GM21786 (cell line): ENCODE results near the gene ITGB4.

Experiments used
- ATAC-seq: cut with Tn5 transposase; IDR thresholded peaks from one replicate; pipeline ENCODE4 v1.9.1; 2021; ENCODE audit not compliant: unreplicated experiment

The ITGB4 gene

DNA sequence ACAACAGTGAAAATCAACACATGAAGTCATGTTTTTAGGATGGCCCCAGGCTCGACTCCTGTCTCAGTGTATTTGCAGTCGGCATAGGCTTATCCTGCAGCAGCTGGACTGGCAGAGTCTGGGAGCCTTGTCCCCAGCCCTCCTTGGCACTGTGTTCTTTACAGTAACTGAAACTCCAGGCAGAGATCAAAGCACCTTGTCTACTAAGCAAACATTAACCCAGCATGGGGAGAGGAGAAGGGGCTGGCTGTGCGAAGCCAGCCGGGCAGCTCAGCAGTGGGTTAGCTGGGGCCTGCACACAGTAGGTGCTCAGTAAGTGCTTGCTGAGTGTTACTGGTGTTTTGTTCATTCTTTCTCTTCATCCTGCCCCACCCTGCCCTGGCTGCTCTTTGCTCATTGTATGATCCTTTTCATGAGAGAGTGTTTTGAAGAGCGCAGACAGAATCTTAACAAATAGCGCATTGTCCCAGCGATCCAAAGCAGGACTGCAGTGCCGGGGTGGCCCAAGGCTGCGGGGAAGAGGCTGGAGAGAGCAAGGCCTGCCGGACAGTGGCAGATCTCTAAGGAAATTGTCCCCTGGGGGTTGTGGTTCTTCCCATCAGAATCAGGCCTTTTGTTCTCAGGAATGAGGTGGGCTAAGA is 23.5 kb upstream of the ITGB4 start:
- ATAC-seq, result no peak

DNA sequence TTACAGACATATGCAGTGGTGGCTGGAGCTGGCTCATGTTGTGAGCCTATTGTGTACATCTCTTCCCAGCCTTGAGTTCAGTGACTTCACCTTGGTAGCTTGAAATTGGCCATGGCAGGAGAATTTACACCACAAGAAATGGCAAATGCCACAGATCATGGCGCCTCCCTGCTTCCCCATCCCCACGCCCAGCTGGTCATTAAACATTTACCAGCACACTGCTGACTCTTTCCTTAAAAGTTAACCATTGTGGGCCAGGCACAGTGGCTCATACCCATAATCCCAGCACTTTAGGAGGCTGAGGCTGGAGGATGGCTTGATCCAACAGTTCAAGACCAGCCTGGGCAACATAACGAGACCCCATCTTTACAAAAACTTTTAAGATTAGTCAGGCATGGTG is 22.6 kb upstream of the ITGB4 start:
- no peak for ATAC-seq

- ATAC-seq, result no peak
These were observed 20.0 kb upstream of the ITGB4 start for GRCh38 chr17:75701288-75701687.

DNA sequence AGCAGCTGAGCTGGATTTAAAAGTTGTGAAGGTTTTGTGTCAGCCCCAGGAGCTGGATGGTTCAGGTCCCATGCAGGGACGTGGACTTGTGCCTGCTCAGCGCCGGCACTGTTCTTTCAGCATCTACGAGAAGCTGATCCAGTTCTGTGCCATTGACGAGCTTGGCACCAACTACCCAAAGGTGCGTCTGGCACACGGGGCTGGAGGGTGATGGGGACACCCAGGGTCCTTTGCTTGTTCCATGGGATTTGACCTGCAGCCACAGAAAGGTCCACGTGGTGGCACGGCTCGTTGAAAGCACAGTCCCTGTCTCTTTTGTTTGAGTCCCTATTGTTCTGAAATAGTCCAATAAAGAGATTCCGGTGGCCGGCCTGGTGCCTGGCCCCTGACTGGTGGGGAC is 18.1 kb upstream of the ITGB4 start:
- no peak for ATAC-seq

DNA sequence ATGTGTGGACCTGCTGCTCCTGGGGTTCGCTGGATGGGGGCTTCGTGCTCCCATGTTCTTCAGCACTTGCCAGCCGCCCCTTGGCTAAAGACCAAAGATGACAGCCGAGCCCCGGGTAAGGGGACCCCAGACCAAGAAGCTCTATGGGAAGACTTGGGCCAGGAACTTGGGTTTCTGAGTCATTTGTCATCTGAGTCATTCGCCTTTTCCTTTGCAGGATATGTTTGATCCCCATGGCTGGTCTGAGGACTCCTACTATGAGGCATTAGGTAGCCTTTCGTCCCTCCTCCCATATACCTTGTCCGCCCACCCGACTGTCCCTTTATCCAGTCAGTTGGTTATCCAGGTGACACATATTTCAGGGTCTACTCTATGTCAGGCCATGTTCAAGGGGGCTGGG is 17.7 kb upstream of the ITGB4 start:
- ATAC-seq, result no peak

DNA sequence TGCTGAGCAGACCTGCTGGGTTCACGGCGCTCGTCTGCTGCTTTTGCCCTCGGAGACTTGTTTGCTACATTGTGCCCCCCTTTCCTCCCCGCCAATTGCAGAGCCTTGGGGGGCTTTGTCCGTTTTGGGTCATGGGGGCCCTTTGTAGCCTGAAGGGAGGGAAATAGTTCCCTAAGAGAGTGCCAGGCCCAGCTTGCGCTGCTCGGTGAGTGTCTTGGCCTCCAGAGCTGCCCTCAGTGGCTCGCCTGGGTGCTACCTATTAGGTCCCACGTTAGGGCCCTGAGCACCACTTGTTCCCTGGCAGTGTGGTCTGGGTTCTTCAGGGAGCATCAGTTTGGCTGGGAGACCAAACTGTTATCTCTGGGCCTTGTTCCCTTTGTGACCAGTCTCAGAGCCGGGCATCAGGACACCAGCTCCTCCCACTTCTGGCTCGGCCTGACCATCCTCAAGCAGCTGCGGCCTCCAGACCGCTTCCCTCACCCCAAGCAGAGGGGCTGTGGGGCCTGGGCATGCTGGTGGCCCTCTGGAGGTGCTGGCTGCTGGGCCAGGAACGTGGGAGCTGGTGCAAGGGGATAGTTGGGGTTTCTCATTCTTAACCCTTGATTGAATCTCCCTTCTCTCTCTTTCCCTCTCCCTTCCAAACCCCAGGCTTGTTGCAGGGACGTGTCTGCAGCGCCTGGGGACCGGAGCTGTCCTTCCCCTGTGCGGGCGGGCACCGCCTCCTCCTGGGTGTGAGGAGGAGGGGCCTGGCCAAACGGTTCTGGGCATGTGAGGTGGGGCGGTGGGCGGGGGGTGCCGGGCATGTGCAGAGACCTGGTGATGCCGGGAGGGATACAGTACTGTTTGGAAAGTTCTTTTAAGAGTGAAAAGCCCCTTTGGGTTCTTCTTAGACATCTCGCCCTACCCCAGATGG is 16.0 kb upstream of the ITGB4 start:
- no peak for ATAC-seq

DNA sequence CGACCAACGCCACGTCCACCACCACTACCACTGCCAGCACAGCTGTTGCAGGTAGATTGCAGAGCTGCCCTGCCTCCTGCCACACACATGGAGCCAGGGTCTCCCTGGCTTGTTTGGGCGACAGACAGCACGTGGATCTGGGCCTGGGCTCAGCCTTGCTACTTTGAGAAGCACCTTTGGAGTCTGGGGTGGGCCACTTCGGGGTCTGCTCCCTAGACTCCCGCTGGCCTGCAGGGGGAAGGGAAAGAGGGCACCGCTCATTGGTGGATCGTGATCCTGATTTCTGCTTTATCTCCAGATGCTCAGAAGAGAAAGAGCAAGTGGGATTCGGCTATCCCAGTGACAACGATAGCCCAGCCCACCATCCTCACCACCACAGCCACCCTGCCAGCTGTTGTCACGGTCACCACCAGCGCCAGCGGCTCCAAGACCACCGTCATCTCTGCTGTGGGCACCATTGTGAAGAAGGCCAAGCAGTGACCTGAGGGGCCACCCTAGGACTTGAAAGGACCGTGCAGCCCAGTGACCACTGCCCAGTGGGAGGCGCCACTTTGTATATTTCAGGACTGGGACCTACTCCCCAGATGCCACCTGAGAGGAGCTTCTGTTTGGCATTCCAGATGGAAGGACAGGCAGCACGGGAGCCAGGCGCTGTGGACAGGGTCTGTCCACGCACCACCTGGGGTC is 15.1 kb upstream of the ITGB4 start:
- ATAC-seq, result no peak

- ATAC-seq, result no peak
These were observed 14.1 kb upstream of the ITGB4 start for GRCh38 chr17:75707079-75707571.

- no peak for ATAC-seq
These were observed 8.8 kb upstream of the ITGB4 start for GRCh38 chr17:75712446-75712845.

DNA sequence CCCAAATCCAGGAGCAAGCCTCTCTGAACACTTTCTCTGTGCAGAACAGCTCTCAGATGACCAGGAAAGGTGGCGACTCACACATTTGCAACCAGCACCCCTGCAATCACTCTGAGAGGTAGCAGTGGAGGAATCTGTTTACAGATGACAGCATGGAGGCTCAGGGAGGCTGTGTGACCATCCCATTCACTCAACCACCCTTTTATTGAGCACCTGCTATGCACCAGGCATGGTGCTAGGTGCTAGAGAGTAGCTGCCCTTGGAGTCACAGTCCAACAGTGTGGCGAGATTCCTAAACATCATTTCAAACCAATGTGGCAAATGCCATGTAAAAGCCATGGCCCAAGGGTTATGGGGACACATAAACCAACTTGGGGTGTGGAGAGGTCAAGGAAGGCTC is 1.5 kb upstream of the ITGB4 start:
- no peak for ATAC-seq

- ATAC-seq, result no peak
These were observed 278 bp downstream of the ITGB4 start for GRCh38 chr17:75721463-75722011.

GRCh38 chr17:75722076-75722475 is 817 bp downstream of the ITGB4 start:
- no peak for ATAC-seq

DNA sequence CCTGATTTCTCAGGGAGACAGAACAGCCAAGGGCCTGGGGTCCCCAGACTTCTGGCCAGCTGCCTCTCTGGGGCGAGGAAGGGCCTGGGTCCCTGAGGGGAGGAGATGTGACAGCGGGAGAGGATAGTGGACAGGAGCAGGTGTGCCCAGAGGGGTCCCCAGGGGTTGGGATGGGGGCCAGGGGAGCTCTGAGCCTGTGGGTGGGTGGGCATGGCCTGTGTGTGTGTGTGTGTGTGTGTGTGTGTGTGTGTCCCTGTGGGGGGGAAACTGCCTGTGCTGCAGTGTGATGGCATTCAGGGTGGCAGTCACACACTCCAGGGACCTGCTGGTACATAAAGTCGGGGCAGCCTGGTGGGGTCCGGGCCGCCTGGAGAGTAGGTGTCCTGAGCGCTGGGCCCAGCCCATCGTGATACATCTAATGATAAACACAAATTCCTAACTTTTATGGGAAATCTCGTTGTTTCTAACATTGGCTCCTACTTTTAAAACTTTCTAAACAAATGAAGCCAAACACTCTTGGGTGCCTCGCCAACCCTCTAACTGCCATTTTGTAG is 1.4 kb downstream of the ITGB4 start:
- no peak for ATAC-seq

GRCh38 chr17:75723171-75723930 is 2.1 kb downstream of the ITGB4 start:
- no peak for ATAC-seq

- ATAC-seq, result no peak
These were observed 3.1 kb downstream of the ITGB4 start for GRCh38 chr17:75724016-75725003.

DNA sequence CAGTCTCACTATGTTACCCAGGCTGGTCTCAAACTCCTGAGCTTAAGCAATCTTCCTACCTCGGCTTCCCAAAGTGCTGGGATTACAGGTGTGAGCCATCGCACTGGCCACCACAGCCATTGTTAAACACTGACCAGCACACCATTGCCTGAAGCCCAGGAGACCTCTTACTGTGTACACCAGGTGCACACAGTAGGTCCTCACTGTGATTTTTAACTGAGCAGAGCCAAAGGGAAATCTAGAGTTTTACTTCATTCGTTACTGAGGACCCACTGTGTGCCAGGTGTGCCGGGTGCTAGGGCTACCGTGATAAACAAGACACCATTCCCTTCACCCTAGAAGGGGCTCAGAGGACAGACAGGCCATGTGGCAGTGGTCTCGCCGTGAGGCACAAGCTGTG is 4.2 kb downstream of the ITGB4 start:
- no peak for ATAC-seq

DNA sequence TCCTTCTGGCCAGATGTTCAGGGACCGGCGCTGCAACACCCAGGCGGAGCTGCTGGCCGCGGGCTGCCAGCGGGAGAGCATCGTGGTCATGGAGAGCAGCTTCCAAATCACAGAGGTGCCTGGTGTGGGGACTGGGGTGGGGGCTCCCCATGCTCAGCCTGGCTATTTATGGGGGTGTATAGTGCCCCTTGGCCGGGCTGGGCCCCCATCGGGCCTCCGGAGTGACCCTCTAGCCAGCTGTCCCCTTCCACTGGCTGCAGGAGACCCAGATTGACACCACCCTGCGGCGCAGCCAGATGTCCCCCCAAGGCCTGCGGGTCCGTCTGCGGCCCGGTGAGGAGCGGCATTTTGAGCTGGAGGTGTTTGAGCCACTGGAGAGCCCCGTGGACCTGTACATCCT is 6.1 kb downstream of the ITGB4 start:
- ATAC-seq, result no peak

- ATAC-seq, result no peak
These were observed 8.1 kb downstream of the ITGB4 start for GRCh38 chr17:75729351-75729750.

DNA sequence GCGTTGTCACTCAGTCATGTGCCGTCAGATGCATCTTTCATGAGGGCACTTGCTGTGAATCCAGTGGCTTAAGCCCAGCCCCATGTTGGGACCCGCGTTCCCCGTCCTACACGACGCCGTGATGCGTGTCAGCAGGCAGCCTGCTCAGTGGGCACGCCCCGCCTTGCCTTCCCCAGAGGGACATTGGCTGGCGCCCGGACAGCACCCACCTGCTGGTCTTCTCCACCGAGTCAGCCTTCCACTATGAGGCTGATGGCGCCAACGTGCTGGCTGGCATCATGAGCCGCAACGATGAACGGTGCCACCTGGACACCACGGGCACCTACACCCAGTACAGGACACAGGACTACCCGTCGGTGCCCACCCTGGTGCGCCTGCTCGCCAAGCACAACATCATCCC is 8.8 kb downstream of the ITGB4 start:
- ATAC-seq, result no peak
